ENCODE measurements around the gene BICD2. TPM values are rescaled to one million over a fixed set of nuclear protein-coding genes. Genes with fewer than 3 reads are reported as not detected.

The BICD2 gene
- total and polyA plus RNA-seq, 2 of the 13 experiments (the other 11 are each of a cell fraction or from before 2014, with no cell fraction given) = 5.1 to 17.4 TPM

- peak; percentile 52; the same call in 1 of the 2 replicates for TF ChIP-seq BATF2 (CRISPR knock-in tag; IDR thresholded peaks at IDR 0.05)
- peak; percentile 90 for TF ChIP-seq ZNF614 (CRISPR knock-in tag; IDR thresholded peaks at IDR 0.05; ENCODE audit: borderline replicate concordance)
- TF ChIP-seq ATRX (CRISPR knock-in tag; IDR thresholded peaks at IDR 0.05; ENCODE audit: borderline replicate concordance) = no peak
- TF ChIP-seq HMG20B (CRISPR knock-in tag; conservative IDR thresholded peaks at IDR 0.05) = no peak
- no peak for TF ChIP-seq ZNF773 (CRISPR knock-in tag; IDR thresholded peaks at IDR 0.05; ENCODE audit: borderline replicate concordance)
- TF ChIP-seq TSC22D2 (CRISPR knock-in tag; IDR thresholded peaks at IDR 0.05; ENCODE audit: borderline replicate concordance) = 0 out of 2 replicates have a peak, but pooled peaks have one; percentile 39
- TF ChIP-seq KLF15 (CRISPR knock-in tag; IDR thresholded peaks at IDR 0.05; ENCODE audit: borderline replicate concordance) = no peak
- no peak for TF ChIP-seq ZKSCAN5 (CRISPR knock-in tag; IDR thresholded peaks at IDR 0.05)
- TF ChIP-seq HNF4A (CRISPR knock-in tag; IDR thresholded peaks at IDR 0.05) = no peak
- no peak for TF ChIP-seq ZNF570 (CRISPR knock-in tag; IDR thresholded peaks at IDR 0.05; ENCODE audit: borderline replicate concordance)
- no peak; the same call in 1 of the 2 replicates for TF ChIP-seq ZNF205 (CRISPR knock-in tag; IDR thresholded peaks at IDR 0.05)
- TF ChIP-seq ZBTB3 (CRISPR knock-in tag; IDR thresholded peaks at IDR 0.05; ENCODE audit: borderline replicate concordance, low read depth) = no peak
- TF ChIP-seq PRMT3 (CRISPR knock-in tag; IDR thresholded peaks at IDR 0.05; ENCODE audit: borderline replicate concordance, low read depth) = no peak
- TF ChIP-seq KLF9 (CRISPR knock-in tag; IDR thresholded peaks at IDR 0.05; ENCODE audit: low read depth) = peak; percentile 71; the same call in 1 of the 2 replicates
- TF ChIP-seq, protein P1, sequence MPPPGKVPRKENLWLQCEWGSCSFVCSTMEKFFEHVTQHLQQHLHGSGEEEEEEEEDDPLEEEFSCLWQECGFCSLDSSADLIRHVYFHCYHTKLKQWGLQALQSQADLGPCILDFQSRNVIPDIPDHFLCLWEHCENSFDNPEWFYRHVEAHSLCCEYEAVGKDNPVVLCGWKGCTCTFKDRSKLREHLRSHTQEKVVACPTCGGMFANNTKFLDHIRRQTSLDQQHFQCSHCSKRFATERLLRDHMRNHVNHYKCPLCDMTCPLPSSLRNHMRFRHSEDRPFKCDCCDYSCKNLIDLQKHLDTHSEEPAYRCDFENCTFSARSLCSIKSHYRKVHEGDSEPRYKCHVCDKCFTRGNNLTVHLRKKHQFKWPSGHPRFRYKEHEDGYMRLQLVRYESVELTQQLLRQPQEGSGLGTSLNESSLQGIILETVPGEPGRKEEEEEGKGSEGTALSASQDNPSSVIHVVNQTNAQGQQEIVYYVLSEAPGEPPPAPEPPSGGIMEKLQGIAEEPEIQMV (CRISPR knock-in tag; IDR thresholded peaks at IDR 0.05; ENCODE audit: low read depth) = no peak
- TF ChIP-seq RXRA (CRISPR knock-in tag; IDR thresholded peaks at IDR 0.05) = no peak
- TF ChIP-seq ZFP62 (CRISPR knock-in tag; IDR thresholded peaks at IDR 0.05) = no peak
- TF ChIP-seq LRRFIP1 (CRISPR knock-in tag; conservative IDR thresholded peaks at IDR 0.05) = no peak
- TF ChIP-seq, protein P2, sequence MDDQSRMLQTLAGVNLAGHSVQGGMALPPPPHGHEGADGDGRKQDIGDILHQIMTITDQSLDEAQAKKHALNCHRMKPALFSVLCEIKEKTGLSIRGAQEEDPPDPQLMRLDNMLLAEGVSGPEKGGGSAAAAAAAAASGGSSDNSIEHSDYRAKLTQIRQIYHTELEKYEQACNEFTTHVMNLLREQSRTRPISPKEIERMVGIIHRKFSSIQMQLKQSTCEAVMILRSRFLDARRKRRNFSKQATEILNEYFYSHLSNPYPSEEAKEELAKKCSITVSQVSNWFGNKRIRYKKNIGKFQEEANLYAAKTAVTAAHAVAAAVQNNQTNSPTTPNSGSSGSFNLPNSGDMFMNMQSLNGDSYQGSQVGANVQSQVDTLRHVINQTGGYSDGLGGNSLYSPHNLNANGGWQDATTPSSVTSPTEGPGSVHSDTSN (CRISPR knock-in tag; IDR thresholded peaks at IDR 0.05; ENCODE audit: borderline replicate concordance) = peak; percentile 32; the same call in 1 of the 2 replicates
- TF ChIP-seq GATAD1 (CRISPR knock-in tag; IDR thresholded peaks at IDR 0.05) = peak; percentile 83
- peak; percentile 96 for TF ChIP-seq CREM (IDR thresholded peaks at IDR 0.05)
- peak; percentile 60; the same call in 1 of the 2 replicates for TF ChIP-seq CREM (CRISPR knock-in tag; IDR thresholded peaks at IDR 0.05)
- 0 out of 2 replicates have a peak, but pooled peaks have one; percentile 9 for TF ChIP-seq ZNF558 (CRISPR knock-in tag; IDR thresholded peaks at IDR 0.05; ENCODE audit: borderline replicate concordance)
- TF ChIP-seq ZFP36L2 (CRISPR knock-in tag; IDR thresholded peaks at IDR 0.05) = no peak
Observed at GRCh38 chr9:92764988-92765936, 629 bp upstream of the BICD2 start (continued).

Data from HepG2 (cell line).